ENCODE data around the gene NLRP12.
"Not testable (repeated sequence)": the region's sequence is repeated elsewhere in the genome, so short reads cannot be mapped to it uniquely, and the experiment has no call there.

Gene NLRP12

GRCh38 chr19:53838446-53838845 lies 14.3 kb upstream of the NLRP12 start:
- DNase-seq (ENCODE audit: low read depth) = not testable (repeated sequence)

DNA sequence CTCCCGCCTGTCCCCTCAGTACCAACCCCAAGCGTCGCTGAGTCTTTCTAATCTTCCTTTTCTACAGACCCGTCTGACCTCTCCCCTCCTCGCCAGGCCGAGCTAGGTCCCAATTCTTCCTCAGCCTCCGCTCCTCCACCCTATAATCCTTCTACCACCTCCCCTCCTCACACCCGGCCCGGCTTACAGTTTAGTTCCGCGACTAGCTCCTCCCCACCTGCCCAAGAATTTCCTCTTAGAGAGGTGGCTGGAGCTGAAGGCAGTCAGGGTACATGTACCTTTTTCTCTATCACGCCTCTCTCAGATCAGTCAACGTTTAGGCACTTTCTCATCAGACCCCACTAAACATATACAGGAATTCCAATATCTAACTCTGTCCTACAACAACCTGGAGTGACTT lies 8.7 kb upstream of the NLRP12 start:
- DNase-seq (ENCODE audit: low read depth) = not testable (repeated sequence)

- no peak for DNase-seq (ENCODE audit: low read depth)
Measured at GRCh38 chr19:53828531-53828930, 4.4 kb upstream of the NLRP12 start.

GRCh38 chr19:53826876-53827275 lies 2.8 kb upstream of the NLRP12 start:
- DNase-seq (ENCODE audit: low read depth) = no peak

- no peak for DNase-seq (ENCODE audit: low read depth)
Measured at GRCh38 chr19:53823380-53824120, 564 bp downstream of the NLRP12 start.

- DNase-seq (ENCODE audit: low read depth) = no peak
Measured at GRCh38 chr19:53819861-53820260, 4.3 kb downstream of the NLRP12 start.

DNA sequence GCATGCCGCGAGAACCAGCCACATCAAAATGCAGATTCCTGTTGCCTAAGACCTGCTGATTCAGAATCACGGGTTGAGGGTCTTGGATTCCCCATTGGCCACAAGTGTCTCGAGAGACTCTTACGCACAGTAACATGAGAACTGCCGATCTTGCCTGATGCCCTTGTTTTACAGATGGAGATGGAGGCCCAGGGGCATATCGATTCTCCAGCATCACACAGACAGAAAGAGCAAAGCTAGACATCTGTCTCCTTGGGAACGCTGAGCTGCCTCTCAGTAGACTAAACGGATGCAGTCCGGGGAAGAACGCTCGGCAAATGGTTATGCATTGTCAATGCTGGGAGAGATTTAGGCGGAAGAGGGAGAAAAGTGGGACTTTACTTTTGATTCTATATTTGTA lies 5.4 kb downstream of the NLRP12 start:
- DNase-seq (ENCODE audit: low read depth) = no peak

GRCh38 chr19:53813996-53814395 lies 10.1 kb downstream of the NLRP12 start:
- DNase-seq (ENCODE audit: low read depth) = peak; percentile 42

GRCh38 chr19:53812335-53812734 lies 11.8 kb downstream of the NLRP12 start:
- DNase-seq (ENCODE audit: low read depth) = no peak

DNA sequence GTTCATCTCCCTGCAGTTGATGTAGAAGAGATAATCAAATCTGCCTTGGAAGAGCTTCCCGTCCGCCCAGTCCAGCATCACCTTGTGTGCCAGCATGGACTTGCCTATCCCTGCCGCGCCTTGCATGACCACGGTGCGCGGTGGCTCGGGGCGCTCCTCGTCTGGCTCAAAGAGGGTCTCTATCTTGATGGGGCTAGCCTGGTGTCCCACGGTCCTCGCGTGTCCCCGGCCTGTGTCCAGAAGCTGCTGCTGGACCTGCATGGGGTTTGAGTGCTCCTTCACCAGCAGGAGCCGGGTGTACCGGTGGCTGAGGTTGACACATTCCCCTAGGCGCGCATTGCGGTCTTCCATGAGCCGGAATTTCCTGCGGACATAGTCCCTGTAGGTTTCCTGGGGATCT lies 13.2 kb downstream of the NLRP12 start:
- no peak for DNase-seq (ENCODE audit: low read depth)

GRCh38 chr19:53810187-53810546 lies 13.9 kb downstream of the NLRP12 start:
- no peak for DNase-seq (ENCODE audit: low read depth)

- DNase-seq (ENCODE audit: low read depth) = no peak
Measured at GRCh38 chr19:53809518-53810186, 14.5 kb downstream of the NLRP12 start.

DNA sequence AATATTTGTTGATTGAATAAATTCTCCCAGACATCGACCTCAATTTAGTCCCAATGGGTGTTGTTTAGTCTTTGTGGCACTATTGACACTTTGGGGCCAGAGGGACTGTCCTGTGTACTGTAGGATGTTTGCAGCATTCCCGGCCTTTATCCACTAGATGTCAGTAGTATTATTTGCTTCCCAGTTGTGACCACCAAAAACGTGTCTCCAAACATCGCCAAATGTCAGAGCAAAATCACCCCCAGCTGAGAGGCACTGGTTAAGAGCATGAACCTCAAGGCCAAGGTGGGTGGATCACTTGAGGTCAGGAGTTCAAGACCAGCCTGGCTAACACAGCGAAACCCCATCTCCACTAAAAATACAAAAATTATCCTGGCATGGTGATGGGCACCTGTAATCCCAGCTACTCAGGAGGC lies 15.4 kb downstream of the NLRP12 start:
- DNase-seq (ENCODE audit: low read depth) = peak; percentile 50

- no peak for DNase-seq (ENCODE audit: low read depth)
Measured at GRCh38 chr19:53801257-53801656, 22.9 kb downstream of the NLRP12 start.

- DNase-seq (ENCODE audit: low read depth) = no peak
Measured at GRCh38 chr19:53795019-53795418, 29.1 kb downstream of the NLRP12 start.

DNA sequence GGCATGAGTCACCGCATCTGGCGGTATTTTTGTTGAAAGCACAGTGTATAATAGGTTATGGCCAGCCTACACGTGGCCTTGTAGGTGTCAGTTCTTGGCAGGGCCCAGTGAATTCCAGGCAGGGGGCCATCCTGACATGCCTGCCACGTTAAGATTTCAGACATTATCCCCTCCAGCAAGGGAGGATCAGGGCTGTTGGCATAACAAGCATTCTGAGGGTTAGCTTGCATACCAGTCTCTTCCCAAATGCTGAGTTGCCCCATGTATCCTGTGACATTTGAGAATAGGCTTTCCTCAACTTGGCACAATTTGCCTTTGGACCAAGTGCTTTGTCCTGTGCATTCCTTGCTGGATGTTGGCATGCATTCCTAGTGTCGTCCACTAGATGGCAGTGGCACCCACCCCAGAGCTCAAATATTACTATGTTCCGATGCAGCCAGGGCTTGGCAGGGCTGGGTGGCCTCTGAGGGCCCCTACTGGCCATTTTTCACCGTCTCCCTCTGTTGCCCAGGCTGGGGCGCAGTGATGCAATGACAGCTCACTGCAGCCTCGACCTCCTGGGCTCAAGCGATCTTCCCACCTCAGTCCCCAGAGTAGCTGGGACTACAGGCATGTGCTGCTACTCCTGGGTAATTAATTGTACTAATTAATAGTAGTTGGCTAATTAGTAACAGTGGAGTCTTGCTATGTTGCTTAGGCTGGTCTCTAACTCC lies 31.2 kb downstream of the NLRP12 start:
- peak; percentile 86 for DNase-seq (ENCODE audit: low read depth)

DNA sequence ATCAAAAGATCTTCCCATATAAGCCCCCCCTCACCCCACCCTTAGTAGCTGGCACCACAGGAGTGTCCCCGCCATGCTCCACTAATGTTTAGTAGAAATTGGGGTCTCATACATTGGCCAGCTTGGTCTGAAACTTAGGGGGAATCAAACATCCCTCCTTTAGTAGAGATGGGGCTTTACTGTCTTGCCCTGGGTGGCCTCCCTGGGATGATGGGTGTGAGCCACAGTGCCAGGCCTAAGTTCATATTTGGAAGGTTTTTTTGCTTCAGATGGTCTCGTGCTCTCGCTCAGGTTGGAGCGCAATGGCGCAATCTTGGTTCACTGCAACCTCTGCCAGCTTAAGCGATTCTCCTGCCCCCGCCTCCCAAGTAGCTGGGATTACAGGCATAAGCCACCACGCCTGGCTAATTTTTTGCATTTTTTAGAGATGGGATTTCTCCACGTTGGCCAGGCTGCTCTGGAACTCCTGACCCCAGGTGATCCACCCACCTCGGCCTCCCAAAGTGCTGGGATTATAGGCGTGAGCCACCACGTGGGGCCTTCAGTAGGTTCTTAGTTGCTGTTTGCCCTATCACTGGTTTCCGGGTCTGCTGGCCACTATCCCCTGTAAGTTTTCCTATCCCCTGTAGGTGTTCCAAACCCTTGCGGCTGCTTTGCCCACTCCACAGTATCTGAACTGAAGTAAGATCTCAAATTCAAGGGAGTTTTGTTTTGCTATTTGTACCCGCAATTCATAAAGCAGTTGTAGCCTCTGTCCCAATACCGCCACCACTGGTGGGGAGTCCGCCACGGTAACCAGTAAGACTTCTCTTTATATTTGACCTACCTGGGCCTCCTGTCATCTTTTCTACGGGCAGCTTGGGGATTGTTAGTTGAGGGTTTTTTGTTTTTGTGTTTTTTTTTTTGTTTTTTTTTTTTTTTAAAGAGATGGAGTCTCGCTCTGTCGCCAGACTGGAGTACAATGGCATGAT lies 34.1 kb downstream of the NLRP12 start:
- no peak for DNase-seq (ENCODE audit: low read depth)

DNA sequence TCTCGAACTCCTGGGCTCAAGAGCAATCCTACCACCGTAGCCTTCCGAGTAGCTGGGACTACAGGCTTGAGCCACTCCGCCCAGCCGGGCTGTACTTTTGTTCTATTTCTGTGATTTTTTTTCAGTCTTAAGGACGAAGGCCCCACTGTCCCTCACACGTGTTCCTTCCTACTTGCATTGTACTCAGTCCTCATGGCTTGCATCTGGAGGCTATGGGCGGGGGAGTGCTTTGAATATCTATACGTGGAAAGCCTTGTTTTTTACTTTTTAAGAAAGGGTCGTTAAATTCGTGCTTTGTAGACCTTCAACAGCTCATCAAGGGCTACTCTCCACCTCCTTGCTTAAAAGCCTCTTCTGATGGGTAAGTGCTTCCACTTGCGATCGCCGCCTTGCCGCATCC lies 36.8 kb downstream of the NLRP12 start:
- no peak for DNase-seq (ENCODE audit: low read depth)

- no peak for DNase-seq (ENCODE audit: low read depth)
Measured at GRCh38 chr19:53786744-53787143, 37.4 kb downstream of the NLRP12 start.

DNA sequence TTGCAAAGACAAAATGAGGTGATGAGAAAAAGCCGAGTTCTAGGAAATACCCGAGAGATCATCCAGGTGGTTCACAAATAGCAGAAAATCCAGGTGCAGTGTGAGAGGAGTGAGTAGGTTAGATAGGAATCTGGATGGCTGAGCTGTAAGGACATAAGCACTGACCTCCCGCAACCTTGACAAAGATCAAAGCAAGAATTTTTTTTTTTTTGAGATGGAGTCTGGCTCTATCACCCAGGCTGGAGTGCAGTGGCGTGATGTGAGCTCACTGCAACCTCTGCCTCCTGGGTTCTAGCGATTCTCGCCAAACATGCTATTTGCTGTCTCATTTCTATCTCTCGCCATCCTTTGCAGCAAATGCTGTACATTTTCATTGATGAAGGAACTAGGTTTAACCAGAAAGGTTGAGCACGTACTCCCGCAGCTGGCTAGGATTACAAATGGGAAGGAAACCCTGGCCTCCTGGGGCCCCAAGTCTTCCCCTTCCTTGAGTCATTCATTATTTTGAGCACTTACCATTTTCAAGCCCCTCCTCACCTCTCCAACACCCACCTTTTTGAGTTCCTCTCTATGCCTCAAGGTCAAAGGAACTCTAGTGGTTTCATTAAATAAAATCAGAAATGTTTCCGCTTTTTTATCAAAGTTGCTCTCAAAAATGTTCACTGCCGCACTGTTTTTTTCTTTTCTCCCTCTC lies 38.8 kb downstream of the NLRP12 start:
- DNase-seq (ENCODE audit: low read depth) = no peak

DNA sequence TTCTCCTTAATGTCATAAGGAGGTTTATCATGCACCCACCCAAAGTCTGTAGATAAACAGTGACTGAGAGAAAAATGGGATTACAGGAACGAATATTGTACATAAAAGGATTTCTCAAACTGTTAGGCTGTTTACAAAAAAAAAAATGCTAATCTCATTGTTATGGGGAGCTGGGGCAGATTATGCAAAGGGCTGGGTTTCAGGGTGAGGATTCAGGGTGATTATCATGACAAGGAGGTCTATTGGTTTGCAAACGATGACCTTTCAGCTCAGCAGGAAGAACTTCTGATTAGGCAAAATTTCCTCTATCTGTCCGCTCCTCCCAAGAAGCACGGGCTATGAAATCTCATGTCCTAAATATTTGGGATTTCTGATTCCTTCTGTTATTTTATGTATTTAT lies 41.4 kb downstream of the NLRP12 start:
- DNase-seq (ENCODE audit: low read depth) = no peak
